HepG2 (cell line): ENCODE measurements around the gene RNF10. TPM values are rescaled to one million over a fixed set of nuclear protein-coding genes. Genes with fewer than 3 reads are reported as not detected.

Source experiments
- AGO1 ChIP-seq: fragments of 200-400 bp; formaldehyde crosslinking; IDR thresholded peaks from 2 replicates; pipeline ENCODE4 v1.6.1; 2017; ENCODE audit warnings: mild to moderate bottlenecking, low read depth, low read length, moderate library complexity; ENCODE audit not compliant: poor library complexity, severe bottlenecking
- AHR ChIP-seq: IDR thresholded peaks from 2 replicates; pipeline ENCODE4 v1.6.1; 2018; ENCODE audit warnings: missing genetic modification reagents, missing compliant biosample characterization
- ELF4 ChIP-seq: sonication (generic); formaldehyde crosslinking; IDR thresholded peaks from 2 replicates; pipeline ENCODE4 v1.5.0; 2020; ENCODE audit warnings: missing genetic modification reagents, mild to moderate bottlenecking, moderate library complexity, borderline replicate concordance
- EP300 ChIP-seq, 3 experiments: sonication (generic) in 1 of 3; formaldehyde crosslinking in 1 of 3; IDR thresholded peaks; 2 replicates each; pipeline versions ENCODE4 v1.5.1 to v1.6.1; 2011 to 2020; ENCODE audit warnings: low read depth in 2 of 3, low read length in 2 of 3, borderline replicate concordance in 1 of 3, improper control_type of control experiment in 1 of 3, mild to moderate bottlenecking in 1 of 3, missing genetic modification reagents in 1 of 3, moderate library complexity in 1 of 3
- HCFC1 ChIP-seq: fragments of 150-350 bp; IDR thresholded peaks from 2 replicates; pipeline ENCODE4 v1.6.1; 2014; ENCODE audit warnings: low read depth, low read length
- HNRNPUL1 ChIP-seq: fragments of 200-400 bp; formaldehyde crosslinking; IDR thresholded peaks from 2 replicates; pipeline ENCODE4 v1.6.1; 2017; ENCODE audit warnings: low read depth, mild to moderate bottlenecking, low read length, moderate library complexity
- IRF9 ChIP-seq: sonication (generic); formaldehyde crosslinking; IDR thresholded peaks from 2 replicates; pipeline ENCODE4 v1.8.0; 2022; ENCODE audit warnings: missing genetic modification reagents, mild to moderate bottlenecking, borderline replicate concordance
- KDM3A ChIP-seq: IDR thresholded peaks from 2 replicates; pipeline ENCODE4 v1.6.1; 2018; ENCODE audit warnings: low read depth, missing compliant biosample characterization
- MEIS2 ChIP-seq: sonication (generic); formaldehyde crosslinking; IDR thresholded peaks from 2 replicates; pipeline ENCODE4 v1.9.0; 2021; ENCODE audit warnings: mild to moderate bottlenecking, missing genetic modification reagents
- MIXL1 ChIP-seq: IDR thresholded peaks from 2 replicates; pipeline ENCODE4 v1.6.1; 2016
- MTF2 ChIP-seq: sonication (generic); formaldehyde crosslinking; IDR thresholded peaks from 2 replicates; pipeline ENCODE4 v1.5.0; 2020; ENCODE audit warnings: missing genetic modification reagents, borderline replicate concordance
- MYC ChIP-seq: sonication (generic); formaldehyde crosslinking; IDR thresholded peaks from 2 replicates; pipeline ENCODE4 v1.9.0; 2021; ENCODE audit warnings: missing genetic modification reagents, borderline replicate concordance
- NCOA1 ChIP-seq: sonication (generic); formaldehyde crosslinking; IDR thresholded peaks from 2 replicates; pipeline ENCODE4 v1.9.0; 2021; ENCODE audit warnings: missing genetic modification reagents
- PAXIP1 ChIP-seq: sonication (generic); formaldehyde crosslinking; conservative IDR thresholded peaks from 2 replicates; pipeline ENCODE4 v1.4.0; 2020; ENCODE audit warnings: mild to moderate bottlenecking, missing genetic modification reagents, moderate library complexity
- SIN3A ChIP-seq: IDR thresholded peaks from 2 replicates; pipeline ENCODE4 v1.6.1; 2011; ENCODE audit warnings: low read depth, mild to moderate bottlenecking, control low read depth, low read length, borderline replicate concordance
- SMARCC2 ChIP-seq: fragments of 450-650 bp; IDR thresholded peaks from 2 replicates; pipeline ENCODE4 v1.6.1; 2017; ENCODE audit warnings: antibody characterized with exemption, mild to moderate bottlenecking
- SOX13 ChIP-seq, 3 experiments: fragments of 450-650 bp in 1 of 3; sonication (generic) in 1 of 3; formaldehyde crosslinking in 1 of 3; IDR thresholded peaks in 2 of 3; conservative IDR thresholded peaks in 1 of 3; 2 replicates each; pipeline versions ENCODE4 v1.5.0 to v1.6.1; 2016 to 2020; ENCODE audit warnings: antibody characterized with exemption in 1 of 3, mild to moderate bottlenecking in 1 of 3, missing compliant biosample characterization in 1 of 3, missing genetic modification reagents in 1 of 3, moderate library complexity in 1 of 3
- TERF1 ChIP-seq: sonication (generic); formaldehyde crosslinking; IDR thresholded peaks from 2 replicates; pipeline ENCODE4 v1.8.0; 2022; ENCODE audit warnings: mild to moderate bottlenecking, missing genetic modification reagents, moderate library complexity
- TFDP2 ChIP-seq: sonication (generic); formaldehyde crosslinking; IDR thresholded peaks from 2 replicates; pipeline ENCODE4 v1.4.0; 2020; ENCODE audit warnings: missing genetic modification reagents
- TGIF2 ChIP-seq: IDR thresholded peaks from 2 replicates; pipeline ENCODE4 v1.6.1; 2016; ENCODE audit warnings: control low read depth, missing compliant biosample characterization
- TSC22D2 ChIP-seq: sonication (generic); formaldehyde crosslinking; IDR thresholded peaks from 2 replicates; pipeline ENCODE4 v1.5.1; 2020; ENCODE audit warnings: missing genetic modification reagents, mild to moderate bottlenecking, borderline replicate concordance
- ZEB1 ChIP-seq: IDR thresholded peaks from 2 replicates; pipeline ENCODE4 v1.6.1; 2012; ENCODE audit warnings: mild to moderate bottlenecking, low read depth, inconsistent platforms; ENCODE audit not compliant: insufficient replicate concordance
- polyA plus RNA-seq, 8 experiments: library from polyadenylated mRNA; depleted of rRNA in 3 of 8; stranded (reverse) in 7 of 8; unstranded in 1 of 8; fragments of >200 nt; fragmentation: Illumina TruSeq in 4 of 8; extraction: Trizol in 4 of 8; gene quantifications; 2 replicates each; pipeline versions ENCODE4 v1.2.1 to v1.2.3, GENCODE V29; 2011 to 2016; ENCODE audit warnings: low read depth in 4 of 8, missing spikeins in 1 of 8, mixed read lengths in 1 of 8; ENCODE audit not compliant: insufficient read depth in 1 of 8
- total RNA-seq, 5 experiments: library from RNA; depleted of rRNA; stranded (reverse); fragments of >200 nt; fragmentation: Illumina TruSeq; extraction: Trizol; gene quantifications; 2 replicates each; pipeline ENCODE4 v1.2.3, GENCODE V29; 2016; ENCODE audit warnings: low read depth in 1 of 5

RNF10 gene
- total and polyA plus RNA-seq, 2 of the 13 experiments (the other 11 are each of a cell fraction or from before 2014, with no cell fraction given) = 62.5 to 88.0 TPM

GRCh38 chr12:120536064-120536791 lies 2.1 kb downstream of the RNF10 start (continued):
- TF ChIP-seq SOX13 (IDR thresholded peaks at IDR 0.05) = no peak
- TF ChIP-seq SOX13 (CRISPR knock-in tag; conservative IDR thresholded peaks at IDR 0.05 in 1 of 2, IDR thresholded peaks at IDR 0.05 in 1 of 2) = no peak
- no peak for TF ChIP-seq IRF9 (CRISPR knock-in tag)
- TF ChIP-seq NCOA1 (CRISPR knock-in tag) = no peak
- TF ChIP-seq EP300 (IDR thresholded peaks at IDR 0.05; ENCODE audit: low read depth in 2 of 2, low read length in 2 of 2) = no peak
- no peak for TF ChIP-seq EP300 (CRISPR knock-in tag; IDR thresholded peaks at IDR 0.05; ENCODE audit: borderline replicate concordance)
- TF ChIP-seq TFDP2 = no peak
- TF ChIP-seq ZEB1 = peak; percentile 36
- no peak for TF ChIP-seq MYC (CRISPR knock-in tag)
- no peak for TF ChIP-seq AHR (CRISPR knock-in tag)
- TF ChIP-seq AGO1 = no peak
- no peak for TF ChIP-seq MEIS2 (CRISPR knock-in tag)
- no peak for TF ChIP-seq TSC22D2 (CRISPR knock-in tag)
- TF ChIP-seq PAXIP1 (CRISPR knock-in tag) = peak; percentile 36; the same call in 1 of the 2 replicates
- TF ChIP-seq MTF2 (CRISPR knock-in tag) = no peak
- no peak for TF ChIP-seq SMARCC2
- 0 out of 2 replicates have a peak, but pooled peaks have one; percentile 42 for TF ChIP-seq TGIF2
- no peak for TF ChIP-seq ELF4 (CRISPR knock-in tag)
- TF ChIP-seq MIXL1 (CRISPR knock-in tag) = no peak
- TF ChIP-seq HCFC1 = no peak
- TF ChIP-seq KDM3A (CRISPR knock-in tag) = no peak
- no peak for TF ChIP-seq HNRNPUL1
- no peak for TF ChIP-seq TERF1 (CRISPR knock-in tag)
- 0 out of 2 replicates have a peak, but pooled peaks have one; percentile 37 for TF ChIP-seq SIN3A
